Measurements from ENCODE around the gene DPYSL4.

DNA sequence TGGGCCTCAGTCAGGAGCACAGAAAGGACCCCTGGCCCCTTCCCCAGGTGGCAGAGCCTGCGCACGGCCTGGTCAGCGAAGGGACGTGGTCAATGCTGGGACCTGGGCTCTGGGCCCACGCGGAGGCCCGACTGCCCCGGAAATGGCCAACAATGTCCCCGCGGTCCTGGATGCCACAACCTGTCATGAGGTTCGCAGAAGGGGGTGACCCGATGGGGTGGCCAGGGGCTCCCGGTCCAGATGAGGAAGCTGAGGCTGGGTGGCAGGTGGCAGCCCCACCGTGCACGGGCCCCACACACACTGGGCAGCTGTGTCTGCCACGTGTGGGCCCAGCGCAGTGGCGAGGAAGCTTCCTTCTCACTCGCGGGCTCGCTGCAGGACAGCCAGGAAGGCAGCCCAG, 49.4 kb downstream of the DPYSL4 start:
- TF ChIP-seq, protein P1, sequence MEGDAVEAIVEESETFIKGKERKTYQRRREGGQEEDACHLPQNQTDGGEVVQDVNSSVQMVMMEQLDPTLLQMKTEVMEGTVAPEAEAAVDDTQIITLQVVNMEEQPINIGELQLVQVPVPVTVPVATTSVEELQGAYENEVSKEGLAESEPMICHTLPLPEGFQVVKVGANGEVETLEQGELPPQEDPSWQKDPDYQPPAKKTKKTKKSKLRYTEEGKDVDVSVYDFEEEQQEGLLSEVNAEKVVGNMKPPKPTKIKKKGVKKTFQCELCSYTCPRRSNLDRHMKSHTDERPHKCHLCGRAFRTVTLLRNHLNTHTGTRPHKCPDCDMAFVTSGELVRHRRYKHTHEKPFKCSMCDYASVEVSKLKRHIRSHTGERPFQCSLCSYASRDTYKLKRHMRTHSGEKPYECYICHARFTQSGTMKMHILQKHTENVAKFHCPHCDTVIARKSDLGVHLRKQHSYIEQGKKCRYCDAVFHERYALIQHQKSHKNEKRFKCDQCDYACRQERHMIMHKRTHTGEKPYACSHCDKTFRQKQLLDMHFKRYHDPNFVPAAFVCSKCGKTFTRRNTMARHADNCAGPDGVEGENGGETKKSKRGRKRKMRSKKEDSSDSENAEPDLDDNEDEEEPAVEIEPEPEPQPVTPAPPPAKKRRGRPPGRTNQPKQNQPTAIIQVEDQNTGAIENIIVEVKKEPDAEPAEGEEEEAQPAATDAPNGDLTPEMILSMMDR (IDR thresholded peaks at IDR 0.05): no peak
- no peak for TF ChIP-seq POLR2AphosphoS5 (IDR thresholded peaks at IDR 0.05)
